HCEC 1CT (cell line): ENCODE measurements around the gene ATG9B.
A peak's percentile ranks its signal among the peaks of the same experiment; 100 is the strongest.
"Not testable (repeated sequence)": the region's sequence is repeated elsewhere in the genome, so short reads cannot be mapped to it uniquely, and the experiment has no call there.

Experiments used
- DNase-seq: peaks from one replicate; pipeline ENCODE4 v3.0.0-alpha.2; 2017

Gene ATG9B

DNA sequence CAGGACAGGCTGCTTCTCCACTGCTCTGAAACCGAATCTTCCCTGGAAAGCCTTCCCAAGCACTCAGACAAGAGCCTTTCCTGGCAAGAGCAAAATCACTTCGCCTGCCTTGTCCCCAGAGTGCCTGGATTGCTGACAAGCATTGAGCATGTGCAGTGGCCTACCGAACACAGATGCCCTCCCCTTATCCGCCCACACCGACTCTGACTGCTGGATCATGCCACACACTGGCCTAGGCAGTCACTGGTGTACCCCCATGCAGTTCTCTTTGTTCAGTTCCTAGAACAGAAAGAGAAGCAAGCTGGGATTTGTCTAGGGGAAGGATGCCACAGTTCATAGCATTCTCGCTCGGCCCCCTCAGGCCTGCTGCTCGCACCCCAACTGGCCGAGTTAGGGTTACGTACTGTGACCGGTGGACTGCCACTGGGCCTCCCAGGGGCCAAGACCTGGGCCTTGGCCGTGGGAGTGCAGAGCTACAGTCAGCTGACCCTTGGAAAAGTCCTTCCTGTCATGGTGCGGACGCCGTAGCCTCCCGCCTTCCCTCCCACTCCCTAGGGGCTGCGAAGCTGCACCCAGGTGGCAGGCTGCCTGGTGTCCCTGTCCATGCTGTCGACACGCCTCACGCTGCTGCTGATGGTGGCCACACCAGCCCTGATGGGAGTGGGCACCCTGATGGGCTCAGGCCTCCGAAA is 10.9 kb upstream of the ATG9B start:
- no peak for DNase-seq

GRCh38 chr7:151034312-151035025 is 10.2 kb upstream of the ATG9B start:
- no peak for DNase-seq

DNA sequence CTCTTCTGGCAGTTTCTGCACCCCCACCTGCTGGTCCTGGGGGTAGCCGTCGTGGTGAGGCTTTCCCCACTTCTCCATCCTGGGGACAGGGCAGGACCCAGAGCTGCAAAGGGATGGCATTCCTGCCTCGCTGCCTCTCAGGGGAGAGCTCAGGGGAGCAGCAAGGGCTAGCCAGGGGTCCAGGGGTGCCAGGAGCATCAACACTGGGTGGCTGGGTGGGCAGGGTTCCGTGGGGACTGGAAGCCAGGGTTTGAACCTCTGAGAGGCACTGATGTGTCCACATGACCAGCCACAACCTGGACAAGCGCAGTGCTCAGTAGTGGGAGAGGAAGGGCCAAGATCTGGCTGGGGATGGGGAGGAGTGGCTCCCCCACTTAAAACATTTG is 9.6 kb upstream of the ATG9B start:
- no peak for DNase-seq

GRCh38 chr7:151032936-151033863 is 8.9 kb upstream of the ATG9B start:
- DNase-seq = no peak

GRCh38 chr7:151031011-151031410 is 6.7 kb upstream of the ATG9B start:
- no peak for DNase-seq

GRCh38 chr7:151028948-151029501 is 4.7 kb upstream of the ATG9B start:
- DNase-seq = no peak

GRCh38 chr7:151028131-151028947 is 4.0 kb upstream of the ATG9B start, which contains the start of gene ABCB8:
Gene ABCB8 (plus strand): TSS chr7:151028450. CDS start chr7:151028516, 66 bp downstream.
- peak; percentile 97 for DNase-seq

DNA sequence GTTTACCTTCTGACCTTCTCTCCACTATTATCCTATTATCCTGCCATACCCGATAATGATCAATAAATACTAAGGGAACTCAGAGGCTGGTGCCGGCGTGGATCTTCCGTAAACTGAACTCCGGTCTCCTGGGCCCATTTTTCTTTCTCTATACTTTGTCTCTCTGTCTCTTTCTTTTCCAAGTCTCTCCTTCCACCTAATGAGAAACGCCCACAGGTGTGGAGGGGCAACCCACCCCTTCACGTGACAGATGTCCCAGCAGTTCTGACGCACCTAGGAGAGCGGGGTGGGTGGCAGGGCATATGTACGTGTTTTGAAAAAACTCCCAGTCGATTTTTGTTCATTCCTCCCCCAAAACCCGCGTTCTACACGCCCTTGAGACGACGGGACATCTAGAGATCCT is 3.4 kb upstream of the ATG9B start:
- DNase-seq = not testable (repeated sequence)

DNA sequence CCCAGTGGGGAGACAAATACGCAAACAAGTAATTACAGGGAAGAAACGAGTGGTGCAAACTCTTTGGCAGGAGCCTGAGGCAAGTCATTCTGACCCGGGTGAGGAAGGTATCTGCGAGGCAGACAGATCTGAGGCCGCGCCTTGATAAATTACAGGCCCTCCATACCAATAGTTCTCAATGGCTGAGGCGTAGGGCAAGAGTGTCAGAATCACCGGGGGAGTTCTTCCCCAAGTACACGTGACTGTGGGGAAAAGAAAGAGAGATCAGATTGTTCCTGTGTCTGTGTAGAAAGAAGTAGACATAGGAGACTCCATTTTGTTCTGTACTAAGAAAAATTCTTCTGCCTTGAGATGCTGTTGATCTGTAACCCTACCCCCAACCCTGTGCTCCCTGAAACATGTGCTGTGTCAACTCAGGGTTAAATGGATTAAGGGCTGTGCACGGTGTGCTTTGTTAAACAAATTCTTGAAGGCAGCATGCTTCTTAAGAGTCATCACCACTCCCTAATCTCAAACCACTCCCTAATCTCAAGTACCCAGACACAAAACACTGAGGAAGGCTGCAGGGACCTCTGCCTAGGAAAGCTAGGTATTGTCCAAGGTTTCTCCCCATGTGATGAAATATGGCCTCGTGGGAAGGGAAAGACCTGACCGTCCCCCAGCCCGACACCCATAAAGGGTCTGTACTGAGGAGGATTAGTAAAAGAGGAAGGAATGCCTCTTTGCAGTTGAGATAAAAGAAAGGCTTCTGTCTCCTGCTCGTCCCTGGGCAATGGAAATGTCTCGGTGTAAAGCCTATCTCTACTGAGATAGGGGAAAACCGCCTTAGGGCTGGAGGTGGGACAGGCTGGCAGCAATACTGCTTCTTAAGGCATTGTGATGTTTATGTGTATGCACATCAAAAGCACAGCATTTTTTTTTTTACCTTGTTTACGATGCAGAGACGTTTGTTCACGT is 2.8 kb upstream of the ATG9B start:
- not testable (repeated sequence) for DNase-seq

GRCh38 chr7:151025924-151026671 is 1.8 kb upstream of the ATG9B start:
- peak; percentile 63 for DNase-seq

DNA sequence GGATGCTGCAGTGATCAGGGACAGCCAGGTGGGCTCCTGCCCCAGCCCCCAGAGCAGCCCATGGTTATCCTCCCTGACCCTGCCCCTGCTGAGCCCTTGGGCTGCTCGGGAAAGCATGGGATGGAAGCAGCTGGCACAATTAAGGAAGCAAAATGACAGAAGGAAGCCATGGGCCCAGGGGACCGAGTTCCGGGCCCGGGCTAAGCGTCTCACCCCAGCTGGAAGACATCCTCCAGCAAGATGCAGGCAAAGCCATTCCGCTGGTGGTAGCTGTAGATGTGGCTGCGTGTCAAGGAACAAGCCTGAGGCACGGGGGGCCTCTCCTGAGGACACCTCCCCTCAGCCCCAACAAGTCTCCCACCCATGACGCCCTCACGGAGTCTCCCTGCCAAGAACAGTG is 1.1 kb downstream of the ATG9B start:
- no peak for DNase-seq

DNA sequence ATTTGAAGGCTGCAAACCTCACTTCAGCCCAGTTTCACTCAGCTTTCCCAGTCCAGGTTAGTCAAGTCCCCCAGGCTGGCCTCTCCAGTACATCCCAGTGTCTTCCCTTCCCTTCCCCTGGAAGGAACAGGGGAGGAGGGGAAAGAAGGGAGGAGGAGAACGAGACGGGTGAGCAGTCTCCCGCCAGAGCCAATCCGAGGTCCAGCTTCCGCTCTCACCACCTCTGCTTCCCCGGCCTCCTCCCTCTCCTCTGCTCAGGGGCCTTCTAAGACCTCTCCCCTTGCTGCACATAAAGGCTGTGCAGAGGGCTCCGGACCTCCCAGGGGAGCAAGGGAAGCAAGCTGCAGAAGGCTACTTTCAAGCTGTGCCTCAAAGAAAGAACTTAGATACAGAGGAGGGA is 4.1 kb downstream of the ATG9B start:
- DNase-seq = no peak

DNA sequence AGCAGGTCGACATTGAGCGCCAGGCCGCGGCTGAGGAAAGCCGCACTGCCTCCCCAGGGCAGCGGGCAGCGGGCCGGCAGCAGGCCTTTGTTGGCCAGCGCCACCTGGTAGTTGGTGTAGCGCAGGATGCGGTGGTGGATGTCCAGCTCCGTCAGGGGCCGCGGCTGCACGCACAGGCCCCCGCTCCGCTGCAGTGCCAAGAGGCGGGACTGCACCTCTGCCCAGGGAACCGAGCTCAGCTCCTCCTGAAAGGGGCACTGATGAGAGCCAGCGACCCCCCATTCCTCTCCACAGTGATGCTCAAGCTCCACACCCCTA is 5.2 kb downstream of the ATG9B start:
- DNase-seq = no peak

DNA sequence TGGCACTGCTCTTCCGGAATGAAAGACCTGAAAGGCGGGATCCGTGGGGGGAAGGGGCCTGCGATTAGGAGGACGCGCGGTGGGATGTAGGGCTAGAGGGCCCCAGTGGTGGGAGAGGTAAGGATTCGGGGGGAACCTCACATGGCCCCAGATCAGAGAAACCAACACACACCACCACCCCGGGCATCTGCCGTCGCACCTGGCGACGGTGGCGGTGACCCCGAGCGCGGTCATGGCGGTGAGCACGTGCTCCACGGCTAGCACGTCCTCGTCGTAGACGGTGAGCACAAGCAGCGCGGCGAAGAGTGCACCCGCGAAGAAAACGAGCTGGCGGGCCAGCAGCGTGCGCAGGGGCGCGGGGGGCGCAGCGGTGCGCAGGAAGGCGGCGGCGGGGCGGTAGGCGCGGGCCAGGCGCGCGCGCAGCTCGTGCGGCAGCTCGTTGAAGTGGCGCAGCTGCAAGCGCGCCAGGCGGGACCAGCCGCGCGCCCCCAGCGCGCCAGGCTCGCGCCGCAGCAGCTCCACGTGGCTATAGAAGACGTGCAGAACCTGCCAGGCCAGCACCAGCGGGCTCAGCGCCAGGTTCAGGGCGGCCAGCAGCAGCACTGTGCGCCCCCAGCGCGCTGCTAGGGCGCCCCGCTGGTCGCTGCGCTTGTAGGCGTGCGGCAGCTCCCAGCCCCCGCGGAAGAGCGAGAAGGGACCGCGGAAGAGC is 5.7 kb downstream of the ATG9B start:
- no peak for DNase-seq

GRCh38 chr7:151017953-151018420 is 6.3 kb downstream of the ATG9B start:
- DNase-seq = no peak

DNA sequence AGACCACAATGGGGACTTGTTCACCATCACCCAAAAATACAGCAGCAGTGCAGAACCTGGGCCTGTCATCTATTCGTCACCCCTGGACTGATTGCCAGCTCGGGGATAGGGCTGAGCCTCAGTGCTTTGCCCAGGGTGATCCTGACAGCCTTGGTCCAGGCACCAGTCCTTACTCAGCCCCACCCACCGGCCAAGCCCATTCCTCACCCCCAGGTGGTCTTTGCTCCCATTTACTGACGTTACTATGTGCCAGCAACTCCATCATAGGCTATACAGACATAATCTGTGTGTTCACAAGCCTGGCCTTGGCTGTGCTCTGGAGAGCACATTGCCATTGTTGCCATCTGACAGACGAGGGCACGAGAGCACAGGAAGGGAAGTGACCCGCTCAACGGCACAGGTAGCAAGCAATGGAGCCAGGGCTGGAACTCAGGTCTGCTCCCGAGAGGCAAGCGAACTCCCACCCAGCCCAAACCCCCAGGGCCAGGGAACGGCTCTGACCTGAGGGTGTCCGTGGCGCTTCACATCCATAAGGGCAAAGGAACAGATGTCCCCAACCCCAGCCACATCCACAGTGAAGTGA is 6.8 kb downstream of the ATG9B start:
- no peak for DNase-seq

DNA sequence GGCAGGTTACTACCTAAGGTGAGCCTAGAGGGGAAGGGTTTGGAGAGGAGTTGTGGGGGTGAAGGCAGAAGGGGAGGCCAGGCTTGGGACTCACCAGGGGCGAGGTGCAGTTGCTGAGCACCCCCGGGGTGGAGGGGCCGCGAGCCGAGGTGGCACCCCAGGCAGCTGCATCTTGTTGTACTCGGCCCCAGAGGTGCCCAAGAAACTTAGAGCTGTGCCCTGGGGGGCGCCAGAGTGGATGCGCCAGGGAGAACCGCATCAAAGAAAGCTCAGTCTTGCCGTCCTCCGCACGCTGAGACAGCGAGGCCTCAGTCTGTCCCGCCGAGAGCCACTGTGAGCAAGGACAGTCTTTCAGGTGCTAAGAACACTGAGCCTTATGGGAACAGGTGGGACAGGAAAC is 7.4 kb downstream of the ATG9B start:
- DNase-seq = no peak

GRCh38 chr7:151016505-151016904 is 7.8 kb downstream of the ATG9B start:
- no peak for DNase-seq

GRCh38 chr7:151015967-151016366 is 8.3 kb downstream of the ATG9B start:
- DNase-seq = no peak
